Thyroid gland (tissue), 4 donors: ENCODE data around the gene SLC9A4. TPM values are rescaled to one million over a fixed set of nuclear protein-coding genes. Genes with fewer than 3 reads are reported as not detected.

Experiments used
- DNase-seq, 2 donors: peaks; one replicate each; pipeline ENCODE4 v3.0.0-alpha.2; 2019
- H3K27ac ChIP-seq, 3 donors: fragments of 200-600 bp; sonication (generic); 1 replicate in 2 of 3; 2 replicates in 1 of 3; pipeline ENCODE4 v1.5.1; 2016 to 2019; ENCODE audit warnings: mild to moderate bottlenecking in 1 of 3, moderate library complexity in 1 of 3
- H3K27me3 ChIP-seq: fragments of 200-600 bp; sonication (generic); one replicate; pipeline ENCODE4 v1.5.1; 2019
- H3K36me3 ChIP-seq, 2 donors: fragments of 200-600 bp; sonication (generic); one replicate each; pipeline ENCODE4 v1.5.1; 2016 to 2019
- H3K4me1 ChIP-seq, 2 donors: fragments of 200-600 bp; sonication (generic); one replicate each; pipeline ENCODE4 v1.5.1; 2017 to 2019
- H3K4me3 ChIP-seq, 3 donors: fragments of 200-600 bp; sonication (generic); replicated peaks in 1 of 3; 1 replicate in 2 of 3; 2 replicates in 1 of 3; pipeline ENCODE4 v1.5.1; 2016; ENCODE audit warnings: mild to moderate bottlenecking in 1 of 3
- H3K9me3 ChIP-seq: fragments of 200-600 bp; sonication (generic); one replicate; pipeline ENCODE4 v1.5.1; 2017
- CTCF ChIP-seq, 6 experiments: fragments of 200-600 bp in 3 of 6; fragments of 450-650 bp in 3 of 6; sonication (generic) in 3 of 6; IDR thresholded peaks; one replicate each; pipeline ENCODE4 v1.5.1; 2016 to 2019; ENCODE audit warnings: antibody characterized with exemption in 6 of 6, mild to moderate bottlenecking in 2 of 6, inconsistent platforms in 1 of 6, moderate library complexity in 1 of 6
- POLR2A ChIP-seq, 2 donors: fragments of 450-650 bp; IDR thresholded peaks; one replicate each; pipeline ENCODE4 v1.6.1; 2017; ENCODE audit warnings: antibody characterized with exemption in 2 of 2, mild to moderate bottlenecking in 2 of 2, moderate library complexity in 1 of 2
- WGBS, 2 donors: methylation state at CpG; one replicate each; pipeline ENCODE4 v1.1.5; 2017; 5-methylcytosine and 5-hydroxymethylcytosine counted together
- intact Hi-C: fragments of 100-400 bp; cut with DNase I; formaldehyde crosslinking; loops from one replicate; pipeline ENCODE4 v1.15.1; 2023
- total RNA-seq, 4 donors: library from RNA; depleted of rRNA; stranded (reverse); fragments of >200 nt; gene quantifications; one replicate each; pipeline ENCODE4 v1.2.3, GENCODE V29; 2016

SLC9A4 gene
- total RNA-seq, 4 donors from 2014 or later = not detected

DNA sequence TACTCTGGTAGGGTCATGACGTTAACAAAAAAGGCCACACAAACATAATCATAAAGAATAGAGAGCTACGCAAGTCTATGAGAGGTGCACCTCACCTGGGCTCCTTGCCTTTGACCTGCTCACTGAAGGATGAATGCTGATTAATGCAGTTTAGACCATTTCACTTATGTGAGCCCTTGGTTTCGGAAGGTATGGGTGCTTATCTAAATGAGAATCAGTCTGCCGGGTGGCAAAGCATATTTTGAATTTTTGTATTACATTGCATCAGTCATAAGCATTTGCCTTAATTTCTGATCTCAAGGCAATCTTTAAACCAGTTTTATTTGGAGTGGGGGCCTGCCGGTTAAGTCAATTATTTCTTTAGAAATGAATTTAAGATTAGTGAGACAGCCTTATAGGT is 42.8 kb downstream of the SLC9A4 start:
- Histone ChIP-seq H3K9me3 (no peaks in the 10 kb centered on the region), H3K4me1 (no peaks in the 10 kb centered on the region), H3K27ac (no peak overlapping the region), H3K27me3 (no peaks in the 10 kb centered on the region), H3K36me3 (no peaks in the 10 kb centered on the region), H3K4me3 (no peak overlapping the region)
- 69 to 71% methylated on average over 5 of the region's 5 CpGs for WGBS, 2 donors
- intact Hi-C loops = no loop called here
- TF ChIP-seq POLR2A (IDR thresholded peaks at IDR 0.05) = no peak
- no peak for TF ChIP-seq CTCF (IDR thresholded peaks at IDR 0.05)
- no peak for DNase-seq

GRCh38 chr2:102518170-102518569 is 45.1 kb downstream of the SLC9A4 start:
- H3K9me3 ChIP-seq = no peaks in the 10 kb centered on the region
- 77 to 79% methylated on average over 3 of the region's 3 CpGs for WGBS, 2 donors
- no peak overlapping the region for H3K27ac ChIP-seq
- no peaks in the 10 kb centered on the region for H3K27me3 ChIP-seq
- intact Hi-C loops = no loop called here
- H3K4me3 ChIP-seq = no peak overlapping the region
- no peaks in the 10 kb centered on the region for H3K36me3 ChIP-seq
- TF ChIP-seq POLR2A (IDR thresholded peaks at IDR 0.05) (no peak), CTCF (IDR thresholded peaks at IDR 0.05) (no peak)
- no peak for DNase-seq
- H3K4me1 ChIP-seq = no peaks in the 10 kb centered on the region

DNA sequence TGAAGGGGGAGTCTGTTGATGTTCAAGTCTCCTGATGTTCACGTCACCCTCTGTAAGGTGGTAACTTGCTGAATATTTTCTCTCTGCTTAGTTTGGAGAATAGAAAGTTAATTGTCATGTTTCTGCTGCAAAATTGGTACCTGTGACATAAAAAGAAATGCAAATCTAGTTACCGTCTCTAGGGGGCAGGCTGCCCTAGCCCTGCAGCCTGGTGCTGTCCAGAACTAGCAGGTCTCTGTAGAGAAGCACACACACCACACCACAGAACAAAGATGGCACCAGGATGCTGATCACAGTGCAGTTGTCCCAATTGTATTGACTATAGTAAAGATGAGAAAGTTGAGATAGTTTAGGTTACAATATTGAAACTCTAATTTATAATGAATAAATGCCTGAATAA is 47.0 kb downstream of the SLC9A4 start:
- DNase-seq = peak; percentile 37 to 45
- H3K36me3 ChIP-seq = no peaks in the 10 kb centered on the region
- no peaks in the 10 kb centered on the region for H3K27me3 ChIP-seq
- intact Hi-C loops = no loop called here
- TF ChIP-seq CTCF (IDR thresholded peaks at IDR 0.05) (peak in 5 of 6 experiments; percentile 30 to 69 (median 59)), POLR2A (IDR thresholded peaks at IDR 0.05) (no peak)
- 19 to 29% methylated on average over 2 of the region's 2 CpGs for WGBS, 2 donors
- no peaks in the 10 kb centered on the region for H3K9me3 ChIP-seq
- no peak overlapping the region for H3K27ac ChIP-seq
- H3K4me3 ChIP-seq = no peak overlapping the region
- no peaks in the 10 kb centered on the region for H3K4me1 ChIP-seq

DNA sequence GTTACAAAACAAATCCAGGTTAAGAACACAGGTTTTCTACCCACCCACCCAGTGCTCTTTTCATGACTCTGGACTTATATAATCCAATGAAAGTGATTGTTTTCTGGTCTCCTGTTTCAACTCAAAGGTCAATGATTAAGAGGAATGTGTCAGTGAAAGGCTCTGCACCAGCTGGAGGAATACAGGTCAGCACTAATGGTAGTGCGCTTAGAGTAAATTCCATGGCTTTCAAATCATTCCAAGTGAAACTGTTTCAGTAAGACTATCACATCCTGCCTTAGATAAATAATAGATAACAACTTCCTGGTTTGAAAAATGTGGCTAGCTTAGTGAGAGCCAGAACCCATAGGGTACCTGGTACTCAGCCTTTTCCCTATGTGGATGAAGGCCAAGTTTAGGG is 47.8 kb downstream of the SLC9A4 start:
- TF ChIP-seq POLR2A (IDR thresholded peaks at IDR 0.05) = no peak
- TF ChIP-seq CTCF (IDR thresholded peaks at IDR 0.05) = no peak
- Histone ChIP-seq H3K4me1 (no peaks in the 10 kb centered on the region), H3K36me3 (no peaks in the 10 kb centered on the region), H3K4me3 (no peak overlapping the region), H3K27ac (no peak overlapping the region), H3K27me3 (no peaks in the 10 kb centered on the region), H3K9me3 (no peaks in the 10 kb centered on the region)
- intact Hi-C loops = no loop called here
- no peak for DNase-seq
- WGBS, 2 donors = 85 to 88% methylated on average over 1 of the region's 1 CpG

- TF ChIP-seq POLR2A (IDR thresholded peaks at IDR 0.05) (no peak), CTCF (IDR thresholded peaks at IDR 0.05) (no peak)
- no peaks in the 10 kb centered on the region for H3K4me1 ChIP-seq
- 87 to 92% methylated on average over 4 of the region's 4 CpGs for WGBS, 2 donors
- intact Hi-C loops = no loop called here
- no peak overlapping the region for H3K4me3 ChIP-seq
- no peak overlapping the region for H3K27ac ChIP-seq
- DNase-seq = no peak
- no peaks in the 10 kb centered on the region for H3K36me3 ChIP-seq
- no peaks in the 10 kb centered on the region for H3K9me3 ChIP-seq
- no peaks in the 10 kb centered on the region for H3K27me3 ChIP-seq
Measured at GRCh38 chr2:102522162-102522561, 49.1 kb downstream of the SLC9A4 start.
